ENCODE measurements around the gene SEMA4A. TPM values are rescaled to one million over a fixed set of nuclear protein-coding genes. Genes with fewer than 3 reads are reported as not detected.
"Not testable (repeated sequence)": the region's sequence is repeated elsewhere in the genome, so short reads cannot be mapped to it uniquely, and the experiment has no call there.

Gene SEMA4A
- total and polyA plus RNA-seq, 5 experiments from 2014 or later, result 0.16 to 1.4 (median 1.2) TPM

- H3K4me1 Mint-ChIP-seq, result peaks cover 9 to 24% (median 13%) of the 10 kb centered on the region in 4 donors
- ATAC-seq (peak; percentile 93 to 96), DNase-seq (peak in 6 of 10 donors; percentile 4 to 67 (median 40))
- H3K27ac Mint-ChIP-seq, result peak overlapping the region; percentile 19 to 87 (median 70)
- POLR2A ChIA-PET, result interaction anchor here (0.6 to 1.5 kb wide), 2 partner anchors 15 to 240 kb away, joined by 4 to 8 read pairs; partner anchors contain the start of gene SLC25A44
- no peaks in the 10 kb centered on the region for H3K36me3 Mint-ChIP-seq
- no peaks in the 10 kb centered on the region for H3K9me3 Mint-ChIP-seq
- peak overlapping the region in 8 of 10 donors; percentile 9 to 75 (median 42) for H3K4me3 Mint-ChIP-seq
- H3K27me3 Mint-ChIP-seq, result no peaks in the 10 kb centered on the region
Observed at GRCh38 chr1:156177919-156178654, 24.7 kb downstream of the SEMA4A start.

DNA sequence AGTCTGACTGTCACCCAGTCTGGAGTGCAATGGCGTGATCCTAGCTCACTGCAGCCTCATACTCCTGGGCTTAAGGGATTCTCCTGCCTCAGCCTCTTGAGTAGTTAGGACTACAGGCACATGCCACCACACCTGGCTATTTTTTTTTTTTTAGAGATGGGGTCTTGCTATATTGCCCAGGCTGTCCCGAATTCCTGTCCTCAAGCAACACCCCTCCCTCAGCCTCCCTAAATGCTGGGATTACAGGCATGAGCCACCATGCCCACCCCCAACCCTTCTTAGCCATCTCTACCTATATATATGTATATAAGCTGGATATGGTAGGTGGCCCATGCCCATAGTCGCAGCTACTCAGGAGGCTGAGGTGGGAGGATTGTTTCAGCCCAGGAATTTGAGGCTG is 27.1 kb downstream of the SEMA4A start:
- Mint-ChIP-seq H3K4me3 (no peak overlapping the region), H3K27ac (no peak overlapping the region)
- POLR2A ChIA-PET, result interaction anchor here (0.7 to 0.9 kb wide), 2 partner anchors 33 to 54 kb away, joined by 3 read pairs; partner anchors contain the start of gene PMF1

GRCh38 chr1:156181391-156181924 is 28.1 kb downstream of the SEMA4A start:
- H3K9me3 Mint-ChIP-seq, H3K27me3 Mint-ChIP-seq, H3K36me3 Mint-ChIP-seq, ATAC-seq, H3K27ac Mint-ChIP-seq, DNase-seq, H3K4me3 Mint-ChIP-seq, POLR2A ChIA-PET: not testable (repeated sequence)
- H3K4me1 Mint-ChIP-seq, result peaks cover 9 to 19% (median 9%) of the 10 kb centered on the region in 4 donors

More for the DNA sequence above, 27.1 kb downstream of the SEMA4A start:
- DNase-seq (no peak), ATAC-seq (no peak)
- peaks cover 0 to 1% (median 0%) of the 10 kb centered on the region in 5 donors for H3K27me3 Mint-ChIP-seq
- no peaks in the 10 kb centered on the region for H3K9me3 Mint-ChIP-seq
- peaks cover 9 to 19% (median 9%) of the 10 kb centered on the region in 4 donors for H3K4me1 Mint-ChIP-seq
- no peaks in the 10 kb centered on the region for H3K36me3 Mint-ChIP-seq

- H3K4me3 Mint-ChIP-seq, DNase-seq, POLR2A ChIA-PET, ATAC-seq, H3K9me3 Mint-ChIP-seq, H3K36me3 Mint-ChIP-seq, H3K27me3 Mint-ChIP-seq: not testable (repeated sequence)
- Mint-ChIP-seq H3K27ac (peak overlapping the region in 1 of 10 donors; percentile 58), H3K4me1 (peaks cover 7 to 18% (median 9%) of the 10 kb centered on the region in 4 donors)
Observed at GRCh38 chr1:156182010-156182779, 28.8 kb downstream of the SEMA4A start.

DNA sequence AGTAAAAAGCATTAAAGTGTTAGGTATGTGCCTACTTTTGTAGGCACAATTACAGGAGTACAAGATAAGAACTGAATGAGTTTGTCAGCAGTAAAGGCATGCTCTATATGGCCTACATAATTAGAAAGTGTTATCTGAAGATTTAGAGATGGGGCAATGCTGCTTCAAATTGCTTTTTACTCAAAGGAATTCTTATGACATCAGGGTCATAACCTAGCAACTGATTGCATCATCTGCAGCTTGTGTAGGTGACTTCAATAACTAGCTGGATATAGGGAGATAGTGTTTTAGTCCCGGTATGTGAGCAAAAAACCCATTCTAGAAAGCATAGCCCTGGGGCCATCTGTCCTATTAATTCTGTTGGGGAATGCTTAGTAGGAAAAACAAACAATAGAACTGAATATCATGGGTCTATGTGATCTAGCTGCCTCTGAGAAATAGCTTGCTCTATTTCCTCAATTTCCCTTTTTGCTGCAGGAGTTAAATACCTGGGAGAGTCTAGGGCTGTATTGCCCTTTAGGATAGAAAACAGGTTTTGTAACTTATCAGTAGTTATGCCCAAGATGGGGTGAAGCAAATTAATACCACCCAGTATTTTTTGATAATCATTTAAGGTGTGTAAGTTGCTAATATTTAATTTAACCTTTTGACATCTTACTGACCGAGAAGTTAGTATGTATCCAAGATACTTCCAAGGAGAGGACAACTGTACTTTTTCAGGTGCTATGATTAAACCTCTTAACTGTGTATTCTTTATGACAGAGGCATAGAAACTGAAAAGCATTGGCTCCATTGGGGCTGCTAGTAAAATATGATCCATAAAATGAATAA is 33.2 kb downstream of the SEMA4A start:
- H3K27ac Mint-ChIP-seq, H3K4me3 Mint-ChIP-seq, DNase-seq, H3K4me1 Mint-ChIP-seq, H3K27me3 Mint-ChIP-seq, ATAC-seq, H3K36me3 Mint-ChIP-seq: not testable (repeated sequence)
- peaks cover 0 to 14% (median 2%) of the 10 kb centered on the region in 9 donors for H3K9me3 Mint-ChIP-seq
- POLR2A ChIA-PET, result interaction anchor here (1.4 kb wide), 1 partner anchor 26 kb away, joined by 3 read pairs; the partner anchor contains the start of gene PMF1

- DNase-seq, H3K27me3 Mint-ChIP-seq: not testable (repeated sequence)
Observed at GRCh38 chr1:156190265-156190664, 36.9 kb downstream of the SEMA4A start.

DNA sequence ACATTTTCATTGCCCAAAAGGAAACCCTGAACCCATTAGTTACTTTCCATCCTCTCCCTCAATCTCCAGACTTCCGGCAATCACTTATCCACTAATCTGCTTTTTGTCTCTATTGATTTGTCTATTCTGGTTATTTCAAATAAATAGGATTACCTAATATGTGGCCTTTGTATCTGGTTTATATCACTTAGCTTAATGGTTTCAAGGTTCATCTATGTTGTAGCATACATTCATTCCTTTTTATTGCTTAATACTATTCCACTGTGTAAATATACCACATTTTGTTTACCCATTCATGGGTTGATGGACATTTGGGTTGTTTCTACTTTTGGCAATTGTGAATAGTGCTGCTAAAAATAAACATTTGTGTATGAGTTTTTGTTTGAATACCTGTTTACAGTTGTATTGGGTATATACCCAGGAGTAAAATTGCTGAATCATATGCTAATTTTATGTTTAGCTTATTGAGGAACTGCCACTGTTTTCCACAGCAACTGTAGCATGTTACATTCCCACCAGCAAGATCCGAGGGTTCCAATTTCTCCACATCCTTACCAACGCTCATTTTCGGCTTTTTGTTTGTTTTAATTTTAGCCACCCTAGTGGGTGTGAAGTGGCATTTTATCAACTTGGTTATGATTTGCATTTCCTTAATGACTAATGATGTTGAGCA is 38.0 kb downstream of the SEMA4A start:
- POLR2A ChIA-PET, result interaction anchor here (3.4 kb wide), 1 partner anchor 21 kb away, joined by 48 read pairs; the partner anchor contains the start of gene PMF1
- peaks cover 21 to 36% (median 30%) of the 10 kb centered on the region in 4 donors for H3K4me1 Mint-ChIP-seq
- no peak for ATAC-seq
- H3K4me3 Mint-ChIP-seq, result peak overlapping the region in 1 of 10 donors; percentile 20
- no peak for DNase-seq
- peaks cover 0 to 13% (median 2%) of the 10 kb centered on the region in 9 donors for H3K9me3 Mint-ChIP-seq
- peaks cover 0 to 9% (median 2%) of the 10 kb centered on the region in 3 donors for H3K36me3 Mint-ChIP-seq
- H3K27ac Mint-ChIP-seq, result no peak overlapping the region
- H3K27me3 Mint-ChIP-seq, result no peaks in the 10 kb centered on the region

More at GRCh38 chr1:156190265-156190664, 36.9 kb downstream of the SEMA4A start:
- peaks cover 0 to 14% (median 2%) of the 10 kb centered on the region in 9 donors for H3K9me3 Mint-ChIP-seq
- H3K27ac Mint-ChIP-seq, H3K36me3 Mint-ChIP-seq, ATAC-seq, POLR2A ChIA-PET, H3K4me3 Mint-ChIP-seq: not testable (repeated sequence)
- H3K4me1 Mint-ChIP-seq, result peaks cover 13 to 25% (median 20%) of the 10 kb centered on the region in 4 donors

DNA sequence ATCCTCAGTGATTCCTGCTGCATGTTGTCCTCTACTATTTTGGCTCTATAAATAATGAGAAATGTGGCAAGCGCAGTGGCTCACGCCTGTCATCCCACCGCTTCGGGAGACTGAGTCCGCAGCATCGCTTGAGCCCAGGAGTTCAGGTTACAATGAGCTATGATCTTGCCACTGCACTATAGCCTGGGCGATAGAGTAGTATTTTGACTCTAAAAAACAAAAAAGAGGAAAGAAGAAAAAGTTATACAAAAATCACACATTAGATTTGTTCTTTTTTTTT is 39.8 kb downstream of the SEMA4A start:
- Mint-ChIP-seq H3K27ac (peak overlapping the region; percentile 90 to 99 (median 95)), H3K4me3 (peak overlapping the region; percentile 94 to 100 (median 96)), H3K27me3 (no peaks in the 10 kb centered on the region), H3K4me1 (peaks cover 25 to 50% (median 39%) of the 10 kb centered on the region in 4 donors), H3K9me3 (peaks cover 0 to 5% (median 0%) of the 10 kb centered on the region in 9 donors), H3K36me3 (peaks cover 0 to 14% (median 2%) of the 10 kb centered on the region in 3 donors)
- DNase-seq (no peak), ATAC-seq (no peak)
- POLR2A ChIA-PET, result interaction anchor here (0.7 to 3.4 kb wide), 6 partner anchors 16 to 264 kb away, joined by 3 to 48 read pairs (median 4); partner anchors contain the start of gene PMF1

DNA sequence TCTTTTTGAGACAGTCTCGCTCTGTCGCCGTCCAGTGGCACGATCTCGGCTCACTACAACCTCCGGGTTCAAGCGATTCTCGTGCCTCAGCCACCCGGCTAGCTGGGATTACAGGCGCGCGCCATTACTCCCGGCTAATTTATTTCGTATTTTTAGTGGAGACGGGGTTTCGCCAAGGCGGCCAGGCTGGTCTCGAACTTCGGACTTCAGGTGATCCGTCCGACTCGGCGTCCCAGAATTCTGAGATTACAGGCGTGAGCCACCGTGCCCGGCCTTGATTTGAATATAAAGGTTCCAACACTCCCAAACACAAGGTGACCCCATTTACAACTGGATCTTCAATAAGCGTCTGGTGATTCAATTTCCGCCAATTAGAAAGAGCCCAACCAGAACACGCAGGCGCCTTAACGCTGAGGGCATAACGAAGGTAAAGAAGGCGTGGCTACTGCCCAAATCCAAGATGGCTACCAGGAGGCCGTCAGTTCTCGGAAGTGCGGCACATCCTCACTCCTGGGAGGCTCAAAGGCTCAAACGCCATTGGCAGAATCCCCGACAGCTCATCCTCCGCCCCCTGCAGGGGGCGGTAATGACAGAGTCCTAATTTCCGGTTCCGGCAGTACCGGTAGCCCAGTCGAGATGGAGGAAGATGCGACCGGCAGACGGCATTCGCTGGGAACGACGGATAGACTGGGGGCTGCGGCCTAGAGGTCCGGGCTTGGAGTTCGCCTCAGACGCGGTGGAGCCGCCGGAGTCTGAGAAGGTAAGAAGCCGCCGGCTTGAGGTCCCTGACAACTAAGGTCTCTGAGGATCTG is 40.3 kb downstream of the SEMA4A start, which contains the start of gene SLC25A44:
Gene SLC25A44 (plus strand): TSS at position 617 of the 812 bp plus-strand sequence. CDS start 5,744 bp downstream, outside the sequence.
- peak within 1 kb of the TSS; percentile 94 to 100 (median 96) for H3K4me3 Mint-ChIP-seq
- DNase-seq (peak; percentile 88 to 98 (median 97)), ATAC-seq (peak; percentile 98)
- peaks cover 29 to 55% (median 44%) of the 10 kb centered on the region in 4 donors for H3K4me1 Mint-ChIP-seq
- POLR2A ChIA-PET, result interaction anchor here (0.6 to 3.4 kb wide), 8 partner anchors 17 to 264 kb away, joined by 3 to 48 read pairs (median 3); partner anchors contain the start of genes PMF1 and SMG5
- H3K9me3 Mint-ChIP-seq, result peaks cover 0 to 5% (median 0%) of the 10 kb centered on the region in 9 donors
- peak within 1 kb of the TSS; percentile 90 to 99 (median 95) for H3K27ac Mint-ChIP-seq
- no peaks in the 10 kb centered on the region for H3K27me3 Mint-ChIP-seq
- H3K36me3 Mint-ChIP-seq, result peaks cover 0 to 16% (median 2%) of the 10 kb centered on the region in 3 donors

- peaks cover 34 to 61% (median 50%) of the 10 kb centered on the region in 4 donors for H3K4me1 Mint-ChIP-seq
- peaks cover 0 to 20% (median 2%) of the 10 kb centered on the region in 3 donors for H3K36me3 Mint-ChIP-seq
- H3K4me3 Mint-ChIP-seq, result peak overlapping the region; percentile 94 to 100 (median 96)
- ATAC-seq (peak in 1 of 2 donors; percentile 0), DNase-seq (peak in 1 of 10 donors; percentile 5)
- peak overlapping the region; percentile 90 to 99 (median 95) for H3K27ac Mint-ChIP-seq
- H3K9me3 Mint-ChIP-seq, result peaks cover 0 to 2% (median 0%) of the 10 kb centered on the region in 9 donors
- no peaks in the 10 kb centered on the region for H3K27me3 Mint-ChIP-seq
- POLR2A ChIA-PET, result interaction anchor here (0.7 to 3.4 kb wide), 3 partner anchors 19 to 89 kb away, joined by 3 to 48 read pairs (median 3); partner anchors contain the start of genes PMF1 and SMG5
Observed at GRCh38 chr1:156194300-156194652, 40.9 kb downstream of the SEMA4A start.

All from naive thymus-derived CD8-positive, alpha-beta T cell (primary cell).